C4-2B (cell line): ENCODE measurements around the gene ROM1.

Experiments used
- H3K27ac ChIP-seq: fragments of 450-650 bp; 2 replicates; pipeline ENCODE4 v1.5.1; 2017
- CTCF ChIP-seq: fragments of 450-650 bp; conservative IDR thresholded peaks from 2 replicates; pipeline ENCODE4 v1.5.1; 2017; ENCODE audit warnings: mild to moderate bottlenecking
- ZFX ChIP-seq: fragments of 450-650 bp; IDR thresholded peaks from 2 replicates; pipeline ENCODE4 v1.6.1; 2017

The ROM1 gene

GRCh38 chr11:62632492-62632891 lies 19.4 kb downstream of the ROM1 start:
- TF ChIP-seq ZFX (no peak), CTCF (no peak)
- no peak overlapping the region for H3K27ac ChIP-seq

GRCh38 chr11:62644220-62644619 lies 31.2 kb downstream of the ROM1 start:
- H3K27ac ChIP-seq: no peak overlapping the region
- TF ChIP-seq ZFX (no peak), CTCF (no peak)

- peak overlapping the region; percentile 97 for H3K27ac ChIP-seq
- TF ChIP-seq ZFX: no peak
- TF ChIP-seq CTCF: no peak
These were observed 32.6 kb downstream of the ROM1 start for GRCh38 chr11:62645671-62645945.

- TF ChIP-seq ZFX (peak; percentile 89; the same call in 1 of the 2 replicates), CTCF (no peak)
- peak within 1 kb of the TSS; percentile 97 for H3K27ac ChIP-seq
These were observed 33.1 kb downstream of the ROM1 start, which contains the start of gene GANAB for GRCh38 chr11:62645946-62646824. Gene GANAB, minus strand, starts transcription at chr11:62646613. Its CDS starts 14 bp downstream, at chr11:62646599.

- no peak for TF ChIP-seq CTCF
- no peak for TF ChIP-seq ZFX
- H3K27ac ChIP-seq: peak overlapping the region; percentile 97
These were observed 34.0 kb downstream of the ROM1 start for GRCh38 chr11:62646825-62647608.

GRCh38 chr11:62647609-62648005 lies 34.5 kb downstream of the ROM1 start:
- peak overlapping the region; percentile 97 for H3K27ac ChIP-seq
- TF ChIP-seq ZFX: no peak
- TF ChIP-seq CTCF: no peak
